ENCODE data around the gene DPP6.

Gene DPP6

GRCh38 chr7:154540596-154540995 lies 488.4 kb downstream of the DPP6 start:
- no peak for DNase-seq (ENCODE audit: low read depth)

- DNase-seq (ENCODE audit: low read depth): no peak
These were observed 489.4 kb downstream of the DPP6 start for GRCh38 chr7:154541606-154542005.

- no peak for DNase-seq (ENCODE audit: low read depth)
These were observed 494.9 kb downstream of the DPP6 start for GRCh38 chr7:154546946-154547587.

- DNase-seq (ENCODE audit: low read depth): no peak
These were observed 501.6 kb downstream of the DPP6 start for GRCh38 chr7:154553711-154554265.

GRCh38 chr7:154559454-154559853 lies 507.3 kb downstream of the DPP6 start:
- no peak for DNase-seq (ENCODE audit: low read depth)

GRCh38 chr7:154564676-154565075 lies 512.5 kb downstream of the DPP6 start:
- DNase-seq (ENCODE audit: low read depth): no peak

GRCh38 chr7:154566877-154567276 lies 514.7 kb downstream of the DPP6 start:
- DNase-seq (ENCODE audit: low read depth): no peak

GRCh38 chr7:154568346-154568745 lies 516.1 kb downstream of the DPP6 start:
- DNase-seq (ENCODE audit: low read depth): no peak

- DNase-seq (ENCODE audit: low read depth): no peak
These were observed 517.7 kb downstream of the DPP6 start for GRCh38 chr7:154569916-154570315.

- no peak for DNase-seq (ENCODE audit: low read depth)
These were observed 519.6 kb downstream of the DPP6 start for GRCh38 chr7:154571772-154572171.

GRCh38 chr7:154574235-154574634 lies 522.0 kb downstream of the DPP6 start:
- DNase-seq (ENCODE audit: low read depth): no peak

GRCh38 chr7:154575497-154575896 lies 523.3 kb downstream of the DPP6 start:
- DNase-seq (ENCODE audit: low read depth): no peak

GRCh38 chr7:154576604-154577003 lies 524.4 kb downstream of the DPP6 start:
- DNase-seq (ENCODE audit: low read depth): no peak

GRCh38 chr7:154577141-154577873 lies 525.1 kb downstream of the DPP6 start:
- DNase-seq (ENCODE audit: low read depth): no peak

GRCh38 chr7:154578336-154578735 lies 526.1 kb downstream of the DPP6 start:
- no peak for DNase-seq (ENCODE audit: low read depth)

GRCh38 chr7:154579711-154580110 lies 527.5 kb downstream of the DPP6 start:
- DNase-seq (ENCODE audit: low read depth): no peak

- DNase-seq (ENCODE audit: low read depth): no peak
These were observed 529.2 kb downstream of the DPP6 start for GRCh38 chr7:154581251-154581890.

GRCh38 chr7:154583454-154583853 lies 531.3 kb downstream of the DPP6 start:
- DNase-seq (ENCODE audit: low read depth): no peak

GRCh38 chr7:154584352-154585252 lies 532.4 kb downstream of the DPP6 start:
- DNase-seq (ENCODE audit: low read depth): no peak

GRCh38 chr7:154587792-154588191 lies 535.6 kb downstream of the DPP6 start:
- DNase-seq (ENCODE audit: low read depth): no peak

GRCh38 chr7:154591544-154591943 lies 539.3 kb downstream of the DPP6 start:
- DNase-seq (ENCODE audit: low read depth): no peak

- no peak for DNase-seq (ENCODE audit: low read depth)
These were observed 540.2 kb downstream of the DPP6 start for GRCh38 chr7:154592388-154592787.

All from activated gamma-delta T cell treated with anti-CD3 and anti-CD28 coated beads, Interleukin-2, amount 50 U/mL, for 16 hours (primary cell).